Calu3 (cell line): ENCODE data around the gene GSG1. TPM values are rescaled to one million over a fixed set of nuclear protein-coding genes. Genes with fewer than 3 reads are reported as not detected.

ENCODE experiments used
- BruUV-seq: library from RNA; stranded (reverse); fragments of 400-500 nt; replicated peaks from 2 replicates; lab custom pipeline; 2021; lab: Mats Ljungman, UMichigan
- CTCF ChIA-PET: fragments of 300-600 bp; sonication (Branson Sonifier 250); formaldehyde crosslinking; loops from one replicate; lab custom pipeline; 2022; ENCODE audit warnings: antibody characterized with exemption; lab: Charles Lee
- DNase-seq: peaks from one replicate; pipeline ENCODE4 v3.0.0; 2022
- H3K27ac Mint-ChIP-seq: one replicate; pipeline ENCODE4 v1.8.0; 2022; ENCODE audit warnings: mixed read lengths; ENCODE audit not compliant: unreplicated experiment
- H3K27me3 Mint-ChIP-seq: one replicate; pipeline ENCODE4 v1.8.0; 2022; ENCODE audit warnings: mixed read lengths; ENCODE audit not compliant: unreplicated experiment
- H3K36me3 Mint-ChIP-seq: one replicate; pipeline ENCODE4 v1.8.0; 2022; ENCODE audit warnings: mild to moderate bottlenecking, moderate library complexity, mixed read lengths; ENCODE audit not compliant: insufficient read depth, unreplicated experiment
- H3K4me1 Mint-ChIP-seq: one replicate; pipeline ENCODE4 v1.8.0; 2022; ENCODE audit warnings: mild to moderate bottlenecking, low read depth, mixed read lengths; ENCODE audit not compliant: unreplicated experiment
- H3K4me3 Mint-ChIP-seq: one replicate; pipeline ENCODE4 v1.8.0; 2022; ENCODE audit warnings: mild to moderate bottlenecking, low read depth, moderate library complexity, mixed read lengths; ENCODE audit not compliant: unreplicated experiment
- H3K9me3 Mint-ChIP-seq: one replicate; pipeline ENCODE4 v1.8.0; 2022; ENCODE audit warnings: low read depth, mixed read lengths; ENCODE audit not compliant: unreplicated experiment
- CTCF ChIP-seq: fragments of 200-600 bp; IDR thresholded peaks from one replicate; pipeline ENCODE4 v1.8.0; 2022; ENCODE audit warnings: antibody characterized with exemption; ENCODE audit not compliant: unreplicated experiment
- intact Hi-C: fragments of 100-400 bp; cut with micrococcal nuclease; formaldehyde crosslinking; loops from one replicate; pipeline ENCODE4 v1.10.0; 2022; ENCODE audit not compliant: unreplicated experiment
- total RNA-seq: library from RNA; stranded (reverse); gene quantifications from 2 replicates; pipeline ENCODE4 v1.2.3, GENCODE V29; 2022

GSG1 gene
- total RNA-seq, 1 experiment from 2014 or later = not detected

GRCh38 chr12:13082861-13083260, 20.6 kb downstream of the GSG1 start:
- CTCF ChIA-PET = no interaction called here
- Mint-ChIP-seq H3K4me3 (no peak overlapping the region), H3K36me3 (no peaks in the 10 kb centered on the region), H3K27me3 (peaks cover 26% of the 10 kb centered on the region), H3K9me3 (no peaks in the 10 kb centered on the region), H3K4me1 (peaks cover 11% of the 10 kb centered on the region), H3K27ac (no peak overlapping the region)
- no peak for DNase-seq
- TF ChIP-seq CTCF = no peak
- no TSS peak for BruUV-seq
- intact Hi-C loops = no loop called here

- peaks cover 12% of the 10 kb centered on the region for H3K27me3 Mint-ChIP-seq
- BruUV-seq = no TSS peak
- no peak overlapping the region for H3K4me3 Mint-ChIP-seq
- no peaks in the 10 kb centered on the region for H3K36me3 Mint-ChIP-seq
- no peak for DNase-seq
- no peak for TF ChIP-seq CTCF
- no peaks in the 10 kb centered on the region for H3K9me3 Mint-ChIP-seq
- H3K4me1 Mint-ChIP-seq = peaks cover 3% of the 10 kb centered on the region
- CTCF ChIA-PET = no interaction called here
- H3K27ac Mint-ChIP-seq = no peak overlapping the region
- intact Hi-C loops = no loop called here
These were observed 23.2 kb downstream of the GSG1 start for GRCh38 chr12:13080266-13080665.

- no TSS peak for BruUV-seq
- Mint-ChIP-seq H3K4me1 (no peaks in the 10 kb centered on the region), H3K27me3 (peaks cover 12% of the 10 kb centered on the region), H3K9me3 (no peaks in the 10 kb centered on the region), H3K27ac (no peak overlapping the region), H3K4me3 (no peak overlapping the region), H3K36me3 (no peaks in the 10 kb centered on the region)
- CTCF ChIA-PET = no interaction called here
- no peak for TF ChIP-seq CTCF
- no peak for DNase-seq
- intact Hi-C loops = no loop called here
These were observed 24.0 kb downstream of the GSG1 start for GRCh38 chr12:13079440-13079906.

- no peak overlapping the region for H3K27ac Mint-ChIP-seq
- no peaks in the 10 kb centered on the region for H3K4me1 Mint-ChIP-seq
- CTCF ChIA-PET = interaction anchor here (0.7 kb wide), 1 partner anchor 117 kb away, joined by 7 read pairs; no protein-coding TSS in a partner anchor
- H3K4me3 Mint-ChIP-seq = no peak overlapping the region
- H3K27me3 Mint-ChIP-seq = peaks cover 2% of the 10 kb centered on the region
- TF ChIP-seq CTCF = no peak
- no peak for DNase-seq
- BruUV-seq = no TSS peak
- no peaks in the 10 kb centered on the region for H3K9me3 Mint-ChIP-seq
- intact Hi-C loops = no loop called here
- no peaks in the 10 kb centered on the region for H3K36me3 Mint-ChIP-seq
These were observed 27.5 kb downstream of the GSG1 start for GRCh38 chr12:13075786-13076570.
